Measurements from ENCODE around the gene RAB43. TPM values are rescaled to one million over a fixed set of nuclear protein-coding genes. Genes with fewer than 3 reads are reported as not detected.
"Not testable (repeated sequence)": the region's sequence is repeated elsewhere in the genome, so short reads cannot be mapped to it uniquely, and the experiment has no call there.

Gene RAB43
- total RNA-seq, 2 experiments from 2014 or later, result 73.9 to 80.0 TPM

DNA sequence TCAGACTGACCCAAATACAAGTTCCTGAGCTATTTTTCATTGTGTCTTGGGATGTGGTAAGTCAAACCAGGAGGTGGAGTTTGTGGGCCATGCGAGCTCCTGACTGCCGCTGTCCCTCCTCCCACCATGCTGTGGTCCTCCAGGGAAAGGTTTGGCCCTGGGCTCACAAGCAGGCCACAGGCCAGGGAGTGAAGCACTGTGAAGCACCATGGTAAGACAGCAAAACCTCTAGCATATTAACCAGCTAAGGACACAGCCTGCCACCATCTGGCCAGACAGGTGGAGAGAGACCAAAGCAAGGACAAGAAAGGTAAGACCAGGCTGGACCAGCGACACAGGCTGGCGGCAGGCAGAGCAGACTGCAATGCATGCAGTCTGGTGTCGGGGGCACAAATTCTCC, 15.3 kb downstream of the RAB43 start:
- CTCF ChIA-PET, result interaction anchor here (0.7 to 1.4 kb wide), 4 partner anchors 18 to 176 kb away, joined by 3 to 4 read pairs (median 3); no protein-coding TSS in a partner anchor
- no peak for DNase-seq
- H3K4me1 Mint-ChIP-seq (ENCODE audit: low read depth), result peaks cover 86% of the 10 kb centered on the region
- H3K4me3 Mint-ChIP-seq, result no peak overlapping the region
- no peaks in the 10 kb centered on the region for H3K9me3 Mint-ChIP-seq
- intact Hi-C loops (cut with micrococcal nuclease), result no loop called here
- H3K27me3 Mint-ChIP-seq (ENCODE audit: low read depth), result no peaks in the 10 kb centered on the region
- H3K36me3 Mint-ChIP-seq (ENCODE audit: low read depth), result peaks cover 39% of the 10 kb centered on the region
- peak overlapping the region; percentile 59 for H3K27ac Mint-ChIP-seq

DNA sequence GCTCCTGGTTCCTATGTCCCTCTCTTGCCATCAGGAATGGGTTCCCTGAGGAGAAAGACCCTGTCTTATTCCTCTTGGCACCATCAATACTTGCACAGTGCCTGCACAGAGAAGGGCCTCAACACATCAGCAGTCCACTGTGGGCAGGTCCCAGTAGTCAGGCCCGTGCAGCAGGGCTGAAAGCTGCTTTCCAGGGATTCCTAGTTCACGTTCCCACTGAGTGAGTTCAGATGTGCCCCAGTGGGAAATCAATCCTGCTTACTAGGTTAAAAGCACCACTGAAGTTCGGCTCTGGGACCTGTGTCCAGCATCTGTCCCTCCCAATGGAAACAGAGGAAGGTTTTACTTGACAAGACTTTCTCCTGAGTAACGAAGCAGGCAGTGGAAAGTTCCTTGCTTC, 15.7 kb downstream of the RAB43 start:
- Mint-ChIP-seq H3K27me3 (ENCODE audit: low read depth) (no peaks in the 10 kb centered on the region), H3K36me3 (ENCODE audit: low read depth) (peaks cover 34% of the 10 kb centered on the region), H3K27ac (no peak overlapping the region), H3K4me1 (ENCODE audit: low read depth) (peaks cover 85% of the 10 kb centered on the region), H3K9me3 (no peaks in the 10 kb centered on the region), H3K4me3 (no peak overlapping the region)
- CTCF ChIA-PET, result interaction anchor here (0.7 to 1.4 kb wide), 4 partner anchors 18 to 177 kb away, joined by 3 to 4 read pairs (median 3); no protein-coding TSS in a partner anchor
- intact Hi-C loops (cut with micrococcal nuclease), result no loop called here
- no peak for DNase-seq

DNA sequence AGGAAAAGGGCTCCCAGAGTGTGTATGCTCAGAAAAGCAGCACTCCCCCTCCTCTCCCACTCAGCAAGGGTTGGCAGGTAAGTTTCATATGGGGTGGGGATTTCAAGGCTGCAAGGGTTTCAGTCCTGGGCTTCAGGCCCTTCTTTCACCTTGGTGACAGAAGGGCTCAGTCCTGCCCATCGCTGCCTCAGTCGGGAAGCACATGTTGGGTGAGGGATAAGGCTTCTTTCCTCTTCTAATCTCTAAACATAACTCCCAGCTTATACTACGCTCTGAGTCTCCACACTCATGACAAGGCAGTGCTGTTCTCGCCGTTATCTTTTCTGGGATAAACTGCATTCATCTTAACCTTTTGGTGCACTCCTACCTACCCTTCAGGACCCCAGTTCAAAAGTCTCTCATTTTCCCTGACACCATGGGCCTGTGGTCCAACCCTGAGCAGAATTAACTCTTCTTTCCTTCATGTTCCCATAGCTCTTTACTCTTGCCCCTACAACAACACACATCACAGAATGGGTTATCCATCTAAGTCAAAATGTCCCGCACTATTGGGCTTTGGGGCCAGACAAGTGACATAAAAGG, 17.0 kb downstream of the RAB43 start:
- CTCF ChIA-PET, result interaction anchor here (0.5 to 1.2 kb wide), 3 partner anchors 10 to 134 kb away, joined by 4 to 5 read pairs (median 4); no protein-coding TSS in a partner anchor
- Mint-ChIP-seq H3K36me3 (ENCODE audit: low read depth) (peaks cover 31% of the 10 kb centered on the region), H3K27ac (peak overlapping the region; percentile 69), H3K4me3 (no peak overlapping the region), H3K9me3 (no peaks in the 10 kb centered on the region), H3K4me1 (ENCODE audit: low read depth) (peaks cover 85% of the 10 kb centered on the region), H3K27me3 (ENCODE audit: low read depth) (no peaks in the 10 kb centered on the region)
- DNase-seq, result no peak
- intact Hi-C loops (cut with micrococcal nuclease), result no loop called here

DNA sequence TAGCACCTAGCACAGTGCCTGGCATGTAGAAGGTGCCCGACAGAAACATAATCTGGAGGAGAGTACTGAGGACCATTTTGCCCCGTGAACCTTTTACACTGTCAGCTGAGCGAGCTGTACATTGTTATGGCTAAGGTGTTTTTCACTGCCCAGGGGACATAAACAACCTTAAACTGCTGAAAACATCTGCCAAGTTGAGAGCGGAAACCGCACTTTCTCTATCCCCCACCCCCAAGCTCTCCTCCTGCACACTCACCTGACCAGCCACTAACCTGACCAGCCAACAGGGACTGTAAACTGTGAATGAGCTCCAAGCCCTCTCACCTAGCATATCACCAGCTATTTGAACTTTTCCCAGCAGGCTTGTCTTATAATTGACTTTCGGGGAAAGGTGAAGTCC, 17.6 kb downstream of the RAB43 start:
- H3K4me3 Mint-ChIP-seq, result no peak overlapping the region
- CTCF ChIA-PET, result interaction anchor here (0.6 to 1.2 kb wide), 4 partner anchors 10 to 133 kb away, joined by 3 to 5 read pairs (median 4); no protein-coding TSS in a partner anchor
- H3K36me3 Mint-ChIP-seq (ENCODE audit: low read depth), result peaks cover 30% of the 10 kb centered on the region
- H3K27me3 Mint-ChIP-seq (ENCODE audit: low read depth), result no peaks in the 10 kb centered on the region
- no peak for DNase-seq
- peaks cover 88% of the 10 kb centered on the region for H3K4me1 Mint-ChIP-seq (ENCODE audit: low read depth)
- peak overlapping the region; percentile 69 for H3K27ac Mint-ChIP-seq
- no peaks in the 10 kb centered on the region for H3K9me3 Mint-ChIP-seq
- intact Hi-C loops (cut with micrococcal nuclease), result no loop called here

DNA sequence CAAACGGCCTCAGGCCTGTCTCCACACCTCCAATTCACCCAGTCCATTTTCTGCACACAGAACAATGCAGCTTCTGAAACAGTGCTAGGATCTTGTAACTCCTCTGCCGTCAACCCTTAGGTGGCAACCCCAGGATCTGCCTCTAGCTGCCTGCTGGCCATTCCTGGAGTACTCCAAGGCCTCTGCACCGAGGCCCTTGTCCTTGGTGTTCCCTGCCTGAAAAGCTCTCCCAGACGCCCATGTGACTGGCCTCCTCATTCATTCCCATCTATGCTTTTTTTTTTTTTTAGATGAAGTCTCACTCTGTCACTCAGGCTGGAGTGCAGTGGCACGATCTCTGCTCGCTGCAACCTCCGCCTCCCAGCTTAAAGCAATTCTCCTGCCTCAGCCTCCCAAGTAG, 18.3 kb downstream of the RAB43 start:
- H3K9me3 Mint-ChIP-seq, result no peaks in the 10 kb centered on the region
- no peak overlapping the region for H3K4me3 Mint-ChIP-seq
- H3K36me3 Mint-ChIP-seq (ENCODE audit: low read depth), result peaks cover 24% of the 10 kb centered on the region
- CTCF ChIA-PET, result interaction anchor here (0.9 to 3.5 kb wide), 4 partner anchors 39 to 213 kb away, joined by 3 to 20 read pairs (median 4); a partner anchor contains a TSS
- peak overlapping the region; percentile 65 for H3K27ac Mint-ChIP-seq
- intact Hi-C loops (cut with micrococcal nuclease), result no loop called here
- peaks cover 83% of the 10 kb centered on the region for H3K4me1 Mint-ChIP-seq (ENCODE audit: low read depth)
- DNase-seq, result no peak
- H3K27me3 Mint-ChIP-seq (ENCODE audit: low read depth), result no peaks in the 10 kb centered on the region

DNA sequence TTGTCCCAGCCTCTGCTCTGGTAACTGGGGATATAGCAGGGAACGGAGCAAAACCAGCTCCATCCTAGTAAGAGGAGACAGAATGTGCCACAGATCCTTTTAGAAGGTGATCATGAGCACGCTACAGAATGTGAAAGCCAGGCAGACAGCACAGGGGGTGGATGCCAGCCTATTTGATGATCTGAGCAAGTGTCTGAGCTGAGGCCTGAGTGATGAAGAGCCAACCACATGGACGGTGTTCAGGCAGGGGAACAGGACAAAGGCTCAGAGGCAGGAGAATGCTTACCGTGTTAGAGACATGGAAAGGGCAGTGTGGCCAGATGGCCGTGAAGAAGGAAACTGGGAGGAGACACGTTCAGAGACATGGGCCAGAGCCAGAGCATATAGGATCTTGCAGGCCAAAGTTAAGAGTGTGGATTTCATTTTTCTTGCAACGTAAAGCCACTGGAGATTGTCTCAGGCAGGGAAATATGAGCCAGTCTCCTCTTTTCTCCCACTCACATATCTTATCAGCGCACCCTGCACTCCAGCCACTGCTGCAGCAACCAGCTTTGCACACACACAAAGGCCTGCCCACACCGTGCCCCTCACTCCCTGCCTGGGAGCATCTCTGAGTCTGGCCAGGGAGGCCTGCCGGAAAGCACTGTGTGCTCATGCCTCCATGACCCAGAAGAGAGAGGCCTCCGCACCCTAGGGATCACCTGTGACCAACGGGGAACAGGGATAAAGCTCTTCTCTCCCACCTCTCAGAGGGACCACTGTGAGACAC, 20.1 kb downstream of the RAB43 start:
- H3K9me3 Mint-ChIP-seq, result no peaks in the 10 kb centered on the region
- H3K36me3 Mint-ChIP-seq (ENCODE audit: low read depth), result peaks cover 24% of the 10 kb centered on the region
- H3K4me1 Mint-ChIP-seq (ENCODE audit: low read depth), result peaks cover 82% of the 10 kb centered on the region
- no peak for DNase-seq
- CTCF ChIA-PET, result interaction anchor here (0.6 to 3.5 kb wide), 7 partner anchors 17 to 132 kb away, joined by 3 to 20 read pairs (median 4); no protein-coding TSS in a partner anchor
- H3K4me3 Mint-ChIP-seq, result no peak overlapping the region
- H3K27me3 Mint-ChIP-seq (ENCODE audit: low read depth), result no peaks in the 10 kb centered on the region
- peak overlapping the region; percentile 43 for H3K27ac Mint-ChIP-seq
- intact Hi-C loops (cut with micrococcal nuclease), result no loop called here

DNA sequence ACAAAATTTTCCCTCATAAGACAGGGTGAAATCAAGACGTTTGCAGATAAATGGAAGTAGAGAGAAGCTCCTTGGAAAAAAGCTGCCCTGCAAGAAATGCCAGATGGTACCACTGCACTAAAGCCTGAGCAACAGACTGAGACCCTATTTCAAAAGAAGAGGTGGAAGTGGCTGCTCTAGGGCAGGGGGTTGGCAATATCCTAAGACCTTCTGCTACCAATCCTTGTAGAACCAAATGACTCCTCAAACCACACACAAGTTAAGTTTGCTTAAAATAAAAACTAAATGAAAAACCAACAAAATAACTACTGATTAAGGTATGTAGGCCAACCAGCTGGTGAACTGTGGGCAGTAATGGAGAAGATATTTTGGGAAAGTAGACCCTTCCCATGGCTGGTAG, 21.3 kb downstream of the RAB43 start:
- no peaks in the 10 kb centered on the region for H3K27me3 Mint-ChIP-seq (ENCODE audit: low read depth)
- H3K27ac Mint-ChIP-seq, result peak overlapping the region; percentile 80
- no peak overlapping the region for H3K4me3 Mint-ChIP-seq
- no peaks in the 10 kb centered on the region for H3K9me3 Mint-ChIP-seq
- CTCF ChIA-PET, result interaction anchor here (1.1 to 3.5 kb wide), 7 partner anchors 14 to 146 kb away, joined by 3 to 20 read pairs (median 4); no protein-coding TSS in a partner anchor
- intact Hi-C loops (cut with micrococcal nuclease), result no loop called here
- H3K36me3 Mint-ChIP-seq (ENCODE audit: low read depth), result peaks cover 28% of the 10 kb centered on the region
- DNase-seq, result no peak
- peaks cover 78% of the 10 kb centered on the region for H3K4me1 Mint-ChIP-seq (ENCODE audit: low read depth)

DNA sequence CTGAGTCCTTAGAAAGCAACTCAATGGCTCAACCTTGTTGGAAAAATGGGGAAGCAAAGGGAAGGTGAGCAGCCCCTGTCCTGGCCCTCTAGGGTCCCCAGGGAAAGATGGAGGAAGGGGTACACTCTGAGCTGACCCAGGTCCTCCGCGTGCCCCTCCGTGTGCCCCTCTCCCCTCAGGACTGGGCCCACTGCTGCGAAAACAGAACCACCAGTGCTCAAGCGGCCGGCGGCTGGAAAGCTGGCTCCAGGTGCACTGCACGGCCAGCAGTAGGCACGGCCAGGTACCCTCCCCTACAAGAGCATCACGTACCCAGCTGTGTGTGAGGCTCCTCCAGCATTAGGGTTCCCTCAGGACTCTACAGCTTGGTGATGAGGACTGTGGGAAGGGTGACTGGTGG, 26.3 kb downstream of the RAB43 start:
- CTCF ChIA-PET, result interaction anchor here (1.4 kb wide), 1 partner anchor 42 kb away, joined by 8 read pairs; no protein-coding TSS in a partner anchor
- H3K27ac Mint-ChIP-seq, result no peak overlapping the region
- peaks cover 32% of the 10 kb centered on the region for H3K4me1 Mint-ChIP-seq (ENCODE audit: low read depth)
- H3K9me3 Mint-ChIP-seq, result no peaks in the 10 kb centered on the region
- no peak overlapping the region for H3K4me3 Mint-ChIP-seq
- H3K36me3 Mint-ChIP-seq (ENCODE audit: low read depth), result peaks cover 25% of the 10 kb centered on the region
- intact Hi-C loops (cut with micrococcal nuclease), result no loop called here
- DNase-seq, result no peak
- H3K27me3 Mint-ChIP-seq (ENCODE audit: low read depth), result no peaks in the 10 kb centered on the region

DNA sequence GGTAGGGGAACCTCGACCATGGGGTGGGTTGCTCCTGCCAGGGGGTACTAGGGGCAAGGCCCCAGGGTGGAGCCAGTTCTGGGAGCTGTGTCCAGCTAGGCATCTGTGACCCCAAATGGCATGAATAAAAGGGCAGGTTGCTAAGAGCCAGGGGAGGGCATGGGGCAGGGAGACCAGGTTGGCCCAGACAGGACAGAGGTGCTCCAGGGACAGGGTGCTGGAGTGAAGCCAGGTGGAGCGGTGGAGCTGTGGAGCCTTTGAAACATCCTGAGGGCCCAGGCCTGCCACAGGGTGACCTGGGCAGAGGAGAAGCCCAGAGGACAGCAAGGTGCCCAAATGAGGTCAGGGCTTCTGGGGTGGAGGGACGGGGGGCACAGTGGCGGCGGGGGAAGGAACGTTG, 33.3 kb downstream of the RAB43 start:
- H3K36me3 Mint-ChIP-seq (ENCODE audit: low read depth); intact Hi-C loops (cut with micrococcal nuclease); H3K27ac Mint-ChIP-seq; H3K4me3 Mint-ChIP-seq; H3K9me3 Mint-ChIP-seq; DNase-seq; CTCF ChIA-PET; H3K4me1 Mint-ChIP-seq (ENCODE audit: low read depth); H3K27me3 Mint-ChIP-seq (ENCODE audit: low read depth): not testable (repeated sequence)

DNA sequence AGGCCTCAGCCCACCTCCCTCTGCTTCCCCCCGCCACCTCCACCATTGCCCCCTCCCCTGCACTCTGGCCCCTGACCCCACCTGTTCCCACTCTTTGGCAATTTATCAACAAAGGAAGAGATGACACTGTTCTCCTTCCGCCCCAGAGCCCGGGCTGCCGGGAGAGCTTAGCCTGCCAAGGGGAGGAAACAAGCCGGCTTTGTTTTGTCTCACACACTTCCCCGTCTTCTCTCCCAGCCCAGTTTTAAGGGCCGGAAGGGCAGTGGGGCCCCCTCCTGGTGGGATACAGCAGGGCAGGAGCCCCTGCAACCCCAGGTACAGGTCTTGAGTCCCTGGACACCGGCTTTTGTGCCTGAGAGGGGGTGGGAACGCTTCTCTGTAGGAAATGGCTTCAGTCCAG, 33.7 kb downstream of the RAB43 start:
- H3K4me3 Mint-ChIP-seq; H3K9me3 Mint-ChIP-seq; H3K4me1 Mint-ChIP-seq (ENCODE audit: low read depth); H3K27me3 Mint-ChIP-seq (ENCODE audit: low read depth); H3K36me3 Mint-ChIP-seq (ENCODE audit: low read depth); intact Hi-C loops (cut with micrococcal nuclease); H3K27ac Mint-ChIP-seq: not testable (repeated sequence)
- DNase-seq, result peak; percentile 43
- CTCF ChIA-PET, result interaction anchor here (2.1 kb wide), 1 partner anchor 117 kb away, joined by 6 read pairs; no protein-coding TSS in a partner anchor

DNA sequence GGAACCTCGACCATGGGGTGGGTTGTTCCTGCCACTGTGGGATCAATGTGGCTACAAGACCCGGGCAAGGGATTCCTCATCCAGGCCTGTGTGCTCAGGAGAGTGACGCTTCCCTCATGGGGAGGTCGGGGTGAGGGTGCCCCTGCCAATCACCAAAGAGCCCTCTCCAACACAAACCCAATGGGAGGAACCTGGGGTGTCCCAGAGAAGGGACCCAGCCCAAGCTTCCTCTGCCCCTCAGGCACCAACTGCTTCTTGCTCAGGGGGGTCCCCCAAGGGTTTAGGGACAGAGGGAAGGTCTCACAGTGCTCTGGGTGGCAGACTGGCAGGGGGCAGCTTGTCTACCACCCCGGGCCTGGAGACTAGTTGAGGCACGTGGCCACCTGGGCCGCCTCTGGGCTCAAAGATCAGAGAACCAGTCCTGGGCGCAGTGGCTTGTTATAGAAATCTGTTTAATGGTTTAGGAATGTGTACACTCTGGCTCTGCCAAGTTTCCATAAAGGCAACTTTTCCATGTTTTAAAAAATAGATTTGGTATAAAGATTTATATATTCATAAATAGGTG, 34.4 kb downstream of the RAB43 start:
- Mint-ChIP-seq H3K27ac (no peak overlapping the region), H3K4me3 (no peak overlapping the region), H3K4me1 (ENCODE audit: low read depth) (peaks cover 3% of the 10 kb centered on the region), H3K9me3 (no peaks in the 10 kb centered on the region), H3K36me3 (ENCODE audit: low read depth) (peaks cover 2% of the 10 kb centered on the region), H3K27me3 (ENCODE audit: low read depth) (no peaks in the 10 kb centered on the region)
- intact Hi-C loops (cut with micrococcal nuclease), result no loop called here
- CTCF ChIA-PET, result interaction anchor here (2.1 kb wide), 1 partner anchor 117 kb away, joined by 6 read pairs; no protein-coding TSS in a partner anchor
- no peak for DNase-seq

DNA sequence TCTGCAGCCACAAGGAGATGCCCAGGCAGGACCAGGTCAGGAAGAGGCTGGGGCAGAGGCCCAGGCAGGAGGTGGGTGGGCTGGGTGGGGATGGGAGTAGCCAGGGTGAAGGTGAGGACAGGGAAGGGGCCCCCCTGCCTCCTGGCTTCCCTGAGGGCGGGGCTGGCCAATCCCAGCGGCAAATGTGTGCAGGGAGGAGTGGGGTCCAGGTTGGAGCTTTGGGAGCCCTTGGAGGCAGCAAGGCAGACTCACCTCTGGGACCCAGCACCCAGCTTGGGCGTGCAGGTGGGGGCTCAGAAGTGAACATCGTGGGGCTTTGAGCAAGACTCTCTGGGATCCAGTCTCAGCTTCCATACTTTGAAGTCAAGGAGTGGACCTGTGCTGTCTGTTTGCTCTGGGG, 35.8 kb downstream of the RAB43 start:
- no peaks in the 10 kb centered on the region for H3K36me3 Mint-ChIP-seq (ENCODE audit: low read depth)
- H3K27me3 Mint-ChIP-seq (ENCODE audit: low read depth), result no peaks in the 10 kb centered on the region
- H3K4me3 Mint-ChIP-seq, result peak overlapping the region; percentile 18
- no peak for DNase-seq
- intact Hi-C loops (cut with micrococcal nuclease), result no loop called here
- no peaks in the 10 kb centered on the region for H3K9me3 Mint-ChIP-seq
- peak overlapping the region; percentile 53 for H3K27ac Mint-ChIP-seq
- CTCF ChIA-PET, result interaction anchor here (0.5 to 4.0 kb wide), 5 partner anchors 8 to 159 kb away, joined by 3 to 12 read pairs (median 5); no protein-coding TSS in a partner anchor
- peaks cover 8% of the 10 kb centered on the region for H3K4me1 Mint-ChIP-seq (ENCODE audit: low read depth)
